Measurements from ENCODE around the gene ROR1. TPM values are rescaled to one million over a fixed set of nuclear protein-coding genes. Genes with fewer than 3 reads are reported as not detected.

ROR1 gene
- total RNA-seq, 2 experiments from 2014 or later = not detected

DNA sequence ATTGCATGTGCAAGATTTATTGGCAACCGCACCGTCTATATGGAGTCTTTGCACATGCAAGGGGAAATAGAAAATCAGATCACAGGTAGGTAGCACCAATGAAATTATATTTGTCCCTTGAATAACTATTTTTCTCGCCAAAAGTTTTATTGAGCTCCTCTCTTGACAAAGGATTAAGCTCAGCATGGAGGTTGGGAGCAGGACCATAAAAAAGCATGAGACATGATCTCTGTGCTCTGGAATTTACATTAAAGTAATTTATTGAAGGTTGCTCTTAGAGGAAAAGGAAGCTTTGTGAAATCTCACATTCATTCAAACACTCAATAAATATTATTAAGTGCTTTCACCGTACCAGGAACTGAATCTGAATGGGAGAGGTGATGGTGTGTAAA lies 363.6 kb downstream of the ROR1 start:
- DNase-seq = no peak
- POLR2A ChIA-PET = no interaction called here
- Mint-ChIP-seq H3K27me3 (peaks cover 2% of the 10 kb centered on the region), H3K9me3 (no peaks in the 10 kb centered on the region), H3K4me1 (ENCODE audit: low read depth) (no peaks in the 10 kb centered on the region), H3K36me3 (ENCODE audit: low read depth) (no peaks in the 10 kb centered on the region), H3K27ac (no peak overlapping the region), H3K4me3 (no peak overlapping the region)
- intact Hi-C loops (cut with micrococcal nuclease) = loop anchor here (2.0 to 10.0 kb wide), 3 partner anchors 107 to 521 kb away; no protein-coding TSS in a partner anchor
- ATAC-seq = no peak
- TF ChIP-seq CTCF (IDR thresholded peaks at IDR 0.05) = peak; percentile 43
- CTCF ChIA-PET = interaction anchor here (0.6 to 4.7 kb wide), 51 partner anchors 9 to 1332 kb away, joined by 3 to 40 read pairs (median 4); no protein-coding TSS in a partner anchor

DNA sequence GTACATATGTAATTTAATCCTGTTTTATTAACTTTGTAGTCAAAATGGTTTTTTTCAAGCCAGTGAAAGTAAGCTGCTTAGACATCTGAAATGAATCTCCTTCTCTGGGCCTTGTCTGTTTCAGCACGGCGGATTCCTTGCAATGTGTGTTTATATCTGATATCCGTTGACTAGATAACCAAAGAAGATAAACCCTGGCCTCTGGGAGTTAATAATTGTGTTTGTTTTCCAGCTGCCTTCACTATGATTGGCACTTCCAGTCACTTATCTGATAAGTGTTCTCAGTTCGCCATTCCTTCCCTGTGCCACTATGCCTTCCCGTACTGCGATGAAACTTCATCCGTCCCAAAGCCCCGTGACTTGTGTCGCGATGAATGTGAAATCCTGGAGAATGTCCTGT lies 366.1 kb downstream of the ROR1 start:
- ChIA-PET POLR2A (no interaction called here), CTCF (interaction anchor here (1.3 to 4.7 kb wide), 2 partner anchors 33 to 448 kb away, joined by 3 to 40 read pairs; no protein-coding TSS in a partner anchor)
- ATAC-seq (no peak), DNase-seq (no peak)
- Mint-ChIP-seq H3K27ac (no peak overlapping the region), H3K27me3 (no peaks in the 10 kb centered on the region), H3K36me3 (ENCODE audit: low read depth) (no peaks in the 10 kb centered on the region), H3K9me3 (no peaks in the 10 kb centered on the region), H3K4me1 (ENCODE audit: low read depth) (no peaks in the 10 kb centered on the region), H3K4me3 (no peak overlapping the region)
- no peak for TF ChIP-seq CTCF (IDR thresholded peaks at IDR 0.05)
- intact Hi-C loops (cut with micrococcal nuclease) = loop anchor here (10.0 kb wide), 2 partner anchors 105 to 445 kb away; no protein-coding TSS in a partner anchor

DNA sequence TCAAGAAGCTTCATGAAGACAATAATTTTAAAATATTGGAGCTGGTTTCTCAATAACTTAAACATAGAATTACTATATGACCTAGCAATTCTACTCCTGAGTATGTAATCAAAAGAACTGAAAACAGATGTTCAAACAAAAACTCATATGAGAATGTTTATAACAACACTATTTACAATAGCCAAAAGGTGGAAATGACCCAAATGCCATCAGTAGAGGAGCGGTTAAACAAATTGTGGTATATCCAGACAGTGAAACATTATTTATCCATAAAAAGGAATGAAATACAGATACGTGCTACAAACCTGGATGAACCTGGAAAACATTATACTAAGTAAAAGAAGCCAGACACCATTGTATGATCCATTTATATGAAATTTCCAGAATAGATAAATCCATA lies 366.8 kb downstream of the ROR1 start:
- H3K9me3 Mint-ChIP-seq = no peaks in the 10 kb centered on the region
- DNase-seq (no peak), ATAC-seq (no peak)
- H3K27ac Mint-ChIP-seq = no peak overlapping the region
- CTCF ChIA-PET = no interaction called here
- no peak for TF ChIP-seq CTCF (IDR thresholded peaks at IDR 0.05)
- no peaks in the 10 kb centered on the region for H3K27me3 Mint-ChIP-seq
- H3K4me3 Mint-ChIP-seq = no peak overlapping the region
- intact Hi-C loops (cut with micrococcal nuclease) = no loop called here
- POLR2A ChIA-PET = no interaction called here
- H3K4me1 Mint-ChIP-seq (ENCODE audit: low read depth) = no peaks in the 10 kb centered on the region
- H3K36me3 Mint-ChIP-seq (ENCODE audit: low read depth) = no peaks in the 10 kb centered on the region

GRCh38 chr1:64147045-64147724 lies 373.4 kb downstream of the ROR1 start:
- Mint-ChIP-seq H3K27ac (no peak overlapping the region), H3K4me3 (no peak overlapping the region), H3K4me1 (ENCODE audit: low read depth) (no peaks in the 10 kb centered on the region), H3K9me3 (no peaks in the 10 kb centered on the region), H3K27me3 (peaks cover 4% of the 10 kb centered on the region), H3K36me3 (ENCODE audit: low read depth) (no peaks in the 10 kb centered on the region)
- CTCF ChIA-PET = interaction anchor here (1.0 to 4.6 kb wide), 3 partner anchors 10 to 95 kb away, joined by 3 to 25 read pairs (median 8); no protein-coding TSS in a partner anchor
- ATAC-seq = no peak
- DNase-seq = no peak
- POLR2A ChIA-PET = no interaction called here
- no peak for TF ChIP-seq CTCF (IDR thresholded peaks at IDR 0.05)
- intact Hi-C loops (cut with micrococcal nuclease) = no loop called here

DNA sequence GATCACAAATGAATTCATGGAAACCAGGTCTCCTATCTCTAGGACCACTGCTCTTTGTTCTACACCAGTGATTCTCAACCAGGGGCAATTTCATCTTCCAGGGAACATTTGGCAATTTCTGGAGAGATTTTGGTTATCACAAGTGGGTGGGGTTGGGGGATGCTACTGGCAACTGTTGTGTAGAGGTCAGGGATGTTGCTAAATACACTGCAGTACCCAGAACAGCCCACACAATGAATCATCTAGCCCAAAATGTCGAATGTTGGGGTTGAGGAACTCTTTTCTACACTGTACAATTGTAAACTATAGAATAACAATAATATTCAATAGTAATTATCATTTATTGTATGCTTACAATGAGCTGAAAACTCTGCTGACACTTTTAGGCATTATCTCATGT lies 373.9 kb downstream of the ROR1 start:
- DNase-seq (no peak), ATAC-seq (no peak)
- H3K27me3 Mint-ChIP-seq = peaks cover 4% of the 10 kb centered on the region
- H3K27ac Mint-ChIP-seq = no peak overlapping the region
- intact Hi-C loops (cut with micrococcal nuclease) = no loop called here
- no peaks in the 10 kb centered on the region for H3K36me3 Mint-ChIP-seq (ENCODE audit: low read depth)
- no peaks in the 10 kb centered on the region for H3K9me3 Mint-ChIP-seq
- no peak overlapping the region for H3K4me3 Mint-ChIP-seq
- POLR2A ChIA-PET = no interaction called here
- CTCF ChIA-PET = interaction anchor here (4.6 kb wide), 1 partner anchor 11 kb away, joined by 25 read pairs; no protein-coding TSS in a partner anchor
- H3K4me1 Mint-ChIP-seq (ENCODE audit: low read depth) = no peaks in the 10 kb centered on the region
- TF ChIP-seq CTCF (IDR thresholded peaks at IDR 0.05) = no peak

Data from activated CD8-positive, alpha-beta T cell treated with anti-CD3 and anti-CD28 coated beads for 36 hours (primary cell).